Measurements from ENCODE around the gene NES.

NES gene

GRCh38 chr1:156711011-156711817 lies 34.0 kb upstream of the NES start:
- Histone ChIP-seq H3K4me3 (no peak overlapping the region), H3K4me1 (peaks cover 21% of the 10 kb centered on the region), H3K9me3 (no peaks in the 10 kb centered on the region), H3K9ac (no peak overlapping the region), H3K27ac (no peak overlapping the region), H3K27me3 (no peaks in the 10 kb centered on the region; the same call in 1 of the 2 replicates), H3K36me3 (peaks cover 9% of the 10 kb centered on the region; the same call in 1 of the 2 replicates), H3K4me2 (no peak overlapping the region), H4K20me1 (no peaks in the 10 kb centered on the region)
- TF ChIP-seq Cebpa-rat (IDR thresholded peaks at IDR 0.05), result no peak

GRCh38 chr1:156709757-156710489 lies 32.7 kb upstream of the NES start:
- no peak for TF ChIP-seq Cebpa-rat (IDR thresholded peaks at IDR 0.05)
- H3K27me3 ChIP-seq, result peaks cover 13% of the 10 kb centered on the region
- no peaks in the 10 kb centered on the region for H3K9me3 ChIP-seq
- peaks cover 31% of the 10 kb centered on the region for H3K4me1 ChIP-seq
- no peaks in the 10 kb centered on the region for H3K36me3 ChIP-seq
- H3K27ac ChIP-seq, result no peak overlapping the region
- no peak overlapping the region for H3K4me2 ChIP-seq
- no peak overlapping the region for H3K9ac ChIP-seq
- no peak overlapping the region for H3K4me3 ChIP-seq
- H4K20me1 ChIP-seq, result no peaks in the 10 kb centered on the region

- Histone ChIP-seq H3K4me2 (no peak overlapping the region), H3K27ac (no peak overlapping the region), H3K27me3 (peaks cover 22% of the 10 kb centered on the region), H3K4me3 (no peak overlapping the region), H3K4me1 (peaks cover 36% of the 10 kb centered on the region), H3K36me3 (no peaks in the 10 kb centered on the region), H4K20me1 (no peaks in the 10 kb centered on the region; the same call in 1 of the 2 replicates), H3K9ac (no peak overlapping the region), H3K9me3 (no peaks in the 10 kb centered on the region)
- TF ChIP-seq Cebpa-rat (IDR thresholded peaks at IDR 0.05), result no peak
These were observed 31.8 kb upstream of the NES start for GRCh38 chr1:156709031-156709430.

DNA sequence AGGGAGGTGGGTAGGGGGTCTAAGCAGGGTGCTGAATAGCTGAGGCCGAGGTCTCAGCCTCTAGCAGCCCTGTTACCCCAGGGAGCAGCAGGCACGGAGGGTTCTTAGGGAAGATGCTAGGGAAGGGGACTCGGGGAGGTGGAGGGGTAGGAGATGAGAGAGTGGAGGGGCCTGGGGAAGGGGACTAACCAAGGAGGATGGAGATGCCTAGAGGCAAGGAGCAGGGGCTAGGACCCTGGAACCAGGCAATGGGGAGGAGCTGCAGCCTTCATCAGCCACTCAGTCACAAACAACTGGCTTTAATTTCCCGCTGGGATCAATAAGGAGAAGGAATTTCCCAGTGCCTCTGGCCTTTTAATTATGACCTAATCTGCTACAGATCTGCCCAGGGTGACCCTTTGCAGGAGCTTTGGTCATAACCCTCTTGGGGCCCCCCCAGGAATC lies 31.0 kb upstream of the NES start:
- TF ChIP-seq Cebpa-rat (IDR thresholded peaks at IDR 0.05), result no peak
- Histone ChIP-seq H3K27me3 (peaks cover 30% of the 10 kb centered on the region), H3K9ac (no peak overlapping the region), H3K9me3 (no peaks in the 10 kb centered on the region), H3K36me3 (no peaks in the 10 kb centered on the region), H3K27ac (no peak overlapping the region), H4K20me1 (no peaks in the 10 kb centered on the region; the same call in none of the 2 replicates), H3K4me2 (peak overlapping the region; percentile 99; the same call in 1 of the 2 replicates), H3K4me3 (no peak overlapping the region), H3K4me1 (peaks cover 36% of the 10 kb centered on the region)

GRCh38 chr1:156707417-156708217 lies 30.4 kb upstream of the NES start:
- H3K9me3 ChIP-seq, result no peaks in the 10 kb centered on the region
- H3K4me3 ChIP-seq, result no peak overlapping the region
- H3K4me2 ChIP-seq, result peak overlapping the region; percentile 99
- TF ChIP-seq Cebpa-rat (IDR thresholded peaks at IDR 0.05), result no peak
- H3K9ac ChIP-seq, result peak overlapping the region; percentile 77; the same call in 1 of the 2 replicates
- peaks cover 36% of the 10 kb centered on the region for H3K27me3 ChIP-seq
- H4K20me1 ChIP-seq, result no peaks in the 10 kb centered on the region; the same call in none of the 2 replicates
- H3K36me3 ChIP-seq, result no peaks in the 10 kb centered on the region
- H3K27ac ChIP-seq, result no peak overlapping the region
- peaks cover 36% of the 10 kb centered on the region for H3K4me1 ChIP-seq

- no peak for TF ChIP-seq Cebpa-rat (IDR thresholded peaks at IDR 0.05)
- H3K27me3 ChIP-seq, result peaks cover 38% of the 10 kb centered on the region
- H3K36me3 ChIP-seq, result no peaks in the 10 kb centered on the region
- peaks cover 36% of the 10 kb centered on the region for H3K4me1 ChIP-seq
- peak overlapping the region; percentile 77 for H3K9ac ChIP-seq
- peak overlapping the region; percentile 69 for H3K4me3 ChIP-seq
- H4K20me1 ChIP-seq, result no peaks in the 10 kb centered on the region; the same call in none of the 2 replicates
- no peaks in the 10 kb centered on the region for H3K9me3 ChIP-seq
- H3K27ac ChIP-seq, result peak overlapping the region; percentile 81
- peak overlapping the region; percentile 99 for H3K4me2 ChIP-seq
These were observed 29.6 kb upstream of the NES start for GRCh38 chr1:156706657-156707416.

DNA sequence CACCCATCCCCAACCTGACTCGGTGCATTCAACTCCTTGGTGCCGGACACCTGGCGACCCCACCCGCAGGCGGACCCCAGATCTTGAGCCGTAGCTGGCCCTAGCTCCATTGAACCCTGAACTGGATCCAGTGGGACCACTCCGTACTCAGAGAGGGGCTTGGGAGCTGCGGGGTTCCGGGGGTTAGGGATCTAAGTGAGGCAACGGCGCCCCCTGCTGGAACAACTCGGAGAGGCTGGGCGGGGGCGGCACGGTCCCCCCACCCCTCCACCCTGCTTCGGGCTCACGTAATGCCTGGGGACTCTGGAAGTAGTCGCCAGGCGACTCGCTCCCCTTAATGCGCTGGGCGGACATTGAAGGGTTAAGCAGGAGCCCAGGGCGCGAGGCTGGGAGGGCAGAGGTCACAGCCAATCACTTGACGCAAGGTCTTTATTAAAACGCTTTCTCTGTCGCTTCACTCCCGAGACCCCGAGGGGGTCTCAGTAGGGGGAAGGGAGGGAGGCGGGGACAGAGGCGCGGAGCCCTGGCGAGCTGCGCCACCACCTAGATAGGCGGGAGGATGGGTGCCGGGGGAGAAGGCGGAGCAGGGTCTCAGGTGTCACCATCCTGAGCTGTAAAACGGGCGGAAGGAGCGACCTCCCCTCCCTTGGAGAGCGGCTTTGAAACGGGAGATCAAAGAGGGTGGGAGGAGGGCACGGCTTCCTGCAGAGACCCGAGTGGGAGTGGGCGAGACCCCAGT lies 28.9 kb upstream of the NES start:
- Histone ChIP-seq H3K4me1 (peaks cover 36% of the 10 kb centered on the region), H3K4me3 (peak overlapping the region; percentile 69), H3K9me3 (no peaks in the 10 kb centered on the region), H3K4me2 (peak overlapping the region; percentile 99), H3K9ac (peak overlapping the region; percentile 77), H3K36me3 (no peaks in the 10 kb centered on the region), H3K27ac (peak overlapping the region; percentile 81), H4K20me1 (no peaks in the 10 kb centered on the region; the same call in none of the 2 replicates), H3K27me3 (peaks cover 38% of the 10 kb centered on the region)
- no peak for TF ChIP-seq Cebpa-rat (IDR thresholded peaks at IDR 0.05)

DNA sequence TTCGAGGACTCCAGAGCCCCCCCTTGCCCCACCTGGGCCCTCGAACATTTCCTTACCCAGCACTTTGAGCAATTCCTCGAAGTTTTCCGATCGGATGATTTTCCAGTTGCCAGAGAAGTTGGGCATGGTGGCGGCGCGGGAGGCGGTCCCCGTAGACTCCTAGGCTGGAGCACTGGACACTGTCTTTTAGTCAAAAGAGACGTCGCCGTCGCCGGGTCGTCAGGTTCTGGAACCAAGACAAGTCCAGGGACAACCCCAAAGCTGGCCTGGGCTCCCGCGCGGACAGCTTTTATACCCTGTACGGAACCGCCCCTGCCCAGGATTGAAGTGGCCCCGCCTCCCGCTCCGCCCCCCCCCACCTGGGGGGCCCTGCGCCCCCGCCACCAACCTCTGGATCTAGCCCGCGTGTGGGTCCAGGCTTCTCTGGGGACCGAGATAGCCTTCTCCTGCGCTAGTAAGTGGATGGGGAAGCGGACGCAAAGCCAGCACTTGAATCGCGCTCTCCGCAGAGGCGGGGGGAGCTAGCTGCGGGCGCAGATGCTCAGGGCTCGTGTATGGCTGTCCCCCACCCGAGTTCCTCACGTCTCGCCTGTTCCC lies 28.2 kb upstream of the NES start, which contains the start of gene CRABP2:
Gene CRABP2 (minus strand): TSS at position 263 of the 597 bp plus-strand sequence. CDS start 137 bp downstream, at position 126.
- Histone ChIP-seq H3K4me3 (peak within 1 kb of the TSS; percentile 69), H3K4me1 (peaks cover 36% of the 10 kb centered on the region), H3K27ac (peak within 1 kb of the TSS; percentile 81)

More for the DNA sequence above, 28.2 kb upstream of the NES start, which contains the start of gene CRABP2:
- H3K27me3 ChIP-seq, result peaks cover 38% of the 10 kb centered on the region
- H4K20me1 ChIP-seq, result no peaks in the 10 kb centered on the region; the same call in none of the 2 replicates
- peak within 1 kb of the TSS; percentile 99 for H3K4me2 ChIP-seq
- peak within 1 kb of the TSS; percentile 77 for H3K9ac ChIP-seq
- no peaks in the 10 kb centered on the region for H3K9me3 ChIP-seq
- H3K36me3 ChIP-seq, result no peaks in the 10 kb centered on the region
- TF ChIP-seq Cebpa-rat (IDR thresholded peaks at IDR 0.05), result no peak
